ENCODE measurements around the gene NFATC2.
A peak's percentile ranks its signal among the peaks of the same experiment; 100 is the strongest.

Gene NFATC2

GRCh38 chr20:51542571-51543421 is at the start of gene NFATC2:
NFATC2 (minus strand) TSS chr20:51542719; CDS start chr20:51542499, 220 bp downstream.
- Histone ChIP-seq H3K4me3 (ENCODE audit: low read depth, low read length) (no peak within 1 kb of the TSS), H3K27ac (ENCODE audit: low read depth, low read length) (no peak within 1 kb of the TSS), H2AFZ (ENCODE audit: low read length, unreplicated experiment) (no peak within 1 kb of the TSS), H3K4me1 (ENCODE audit: control insufficient read depth, insufficient read depth, low read length, unreplicated experiment) (no peaks in the 10 kb centered on the region), H3K36me3 (ENCODE audit: insufficient read depth, low read length) (no peaks in the 10 kb centered on the region), H3K27me3 (ENCODE audit: insufficient read depth, low read length) (peaks cover 34% of the 10 kb centered on the region; the same call in 1 of the 2 replicates), H3K79me2 (ENCODE audit: control insufficient read depth, insufficient read depth, low read length, unreplicated experiment) (no peaks in the 10 kb centered on the region)

GRCh38 chr20:51591871-51592270 is 49.4 kb upstream of the NFATC2 start:
- no peaks in the 10 kb centered on the region for H3K27me3 ChIP-seq (ENCODE audit: insufficient read depth, low read length)

GRCh38 chr20:51588762-51589161 is 46.2 kb upstream of the NFATC2 start:
- H2AFZ ChIP-seq (ENCODE audit: low read length, unreplicated experiment): no peak overlapping the region
- no peak overlapping the region for H3K27ac ChIP-seq (ENCODE audit: low read depth, low read length)
- no peaks in the 10 kb centered on the region for H3K36me3 ChIP-seq (ENCODE audit: insufficient read depth, low read length)
- peaks cover 10% of the 10 kb centered on the region for H3K4me1 ChIP-seq (ENCODE audit: control insufficient read depth, insufficient read depth, low read length, unreplicated experiment)
- no peaks in the 10 kb centered on the region for H3K79me2 ChIP-seq (ENCODE audit: control insufficient read depth, insufficient read depth, low read length, unreplicated experiment)
- H3K27me3 ChIP-seq (ENCODE audit: insufficient read depth, low read length): no peaks in the 10 kb centered on the region
- H3K4me3 ChIP-seq (ENCODE audit: low read depth, low read length): no peak overlapping the region

More at GRCh38 chr20:51591871-51592270, 49.4 kb upstream of the NFATC2 start:
- Histone ChIP-seq H3K79me2 (ENCODE audit: control insufficient read depth, insufficient read depth, low read length, unreplicated experiment) (no peaks in the 10 kb centered on the region), H2AFZ (ENCODE audit: low read length, unreplicated experiment) (no peak overlapping the region), H3K36me3 (ENCODE audit: insufficient read depth, low read length) (no peaks in the 10 kb centered on the region), H3K4me3 (ENCODE audit: low read depth, low read length) (no peak overlapping the region), H3K27ac (ENCODE audit: low read depth, low read length) (no peak overlapping the region), H3K4me1 (ENCODE audit: control insufficient read depth, insufficient read depth, low read length, unreplicated experiment) (peaks cover 5% of the 10 kb centered on the region)

- Histone ChIP-seq H3K4me3 (ENCODE audit: low read depth, low read length) (no peak overlapping the region), H3K79me2 (ENCODE audit: control insufficient read depth, insufficient read depth, low read length, unreplicated experiment) (no peaks in the 10 kb centered on the region), H3K27me3 (ENCODE audit: insufficient read depth, low read length) (no peaks in the 10 kb centered on the region), H3K27ac (ENCODE audit: low read depth, low read length) (no peak overlapping the region), H3K4me1 (ENCODE audit: control insufficient read depth, insufficient read depth, low read length, unreplicated experiment) (peaks cover 10% of the 10 kb centered on the region), H2AFZ (ENCODE audit: low read length, unreplicated experiment) (no peak overlapping the region), H3K36me3 (ENCODE audit: insufficient read depth, low read length) (no peaks in the 10 kb centered on the region)
Measured at GRCh38 chr20:51587145-51587544, 44.6 kb upstream of the NFATC2 start.

- Histone ChIP-seq H3K79me2 (ENCODE audit: control insufficient read depth, insufficient read depth, low read length, unreplicated experiment) (no peaks in the 10 kb centered on the region), H3K4me1 (ENCODE audit: control insufficient read depth, insufficient read depth, low read length, unreplicated experiment) (peaks cover 10% of the 10 kb centered on the region), H2AFZ (ENCODE audit: low read length, unreplicated experiment) (no peak overlapping the region), H3K27me3 (ENCODE audit: insufficient read depth, low read length) (no peaks in the 10 kb centered on the region), H3K4me3 (ENCODE audit: low read depth, low read length) (no peak overlapping the region), H3K36me3 (ENCODE audit: insufficient read depth, low read length) (no peaks in the 10 kb centered on the region), H3K27ac (ENCODE audit: low read depth, low read length) (peak overlapping the region; percentile 17; the same call in 1 of the 2 replicates)
Measured at GRCh38 chr20:51586005-51586440, 43.5 kb upstream of the NFATC2 start.

- Histone ChIP-seq H3K27me3 (ENCODE audit: insufficient read depth, low read length) (no peaks in the 10 kb centered on the region), H3K4me3 (ENCODE audit: low read depth, low read length) (no peak overlapping the region), H3K79me2 (ENCODE audit: control insufficient read depth, insufficient read depth, low read length, unreplicated experiment) (no peaks in the 10 kb centered on the region), H3K27ac (ENCODE audit: low read depth, low read length) (no peak overlapping the region), H3K36me3 (ENCODE audit: insufficient read depth, low read length) (no peaks in the 10 kb centered on the region), H3K4me1 (ENCODE audit: control insufficient read depth, insufficient read depth, low read length, unreplicated experiment) (peaks cover 10% of the 10 kb centered on the region), H2AFZ (ENCODE audit: low read length, unreplicated experiment) (no peak overlapping the region)
Measured at GRCh38 chr20:51585148-51585547, 42.6 kb upstream of the NFATC2 start.

GRCh38 chr20:51584737-51585136 is 42.2 kb upstream of the NFATC2 start:
- no peaks in the 10 kb centered on the region for H3K36me3 ChIP-seq (ENCODE audit: insufficient read depth, low read length)
- no peak overlapping the region for H3K27ac ChIP-seq (ENCODE audit: low read depth, low read length)
- H3K4me1 ChIP-seq (ENCODE audit: control insufficient read depth, insufficient read depth, low read length, unreplicated experiment): peaks cover 10% of the 10 kb centered on the region
- no peaks in the 10 kb centered on the region for H3K79me2 ChIP-seq (ENCODE audit: control insufficient read depth, insufficient read depth, low read length, unreplicated experiment)
- no peaks in the 10 kb centered on the region for H3K27me3 ChIP-seq (ENCODE audit: insufficient read depth, low read length)
- no peak overlapping the region for H2AFZ ChIP-seq (ENCODE audit: low read length, unreplicated experiment)
- no peak overlapping the region for H3K4me3 ChIP-seq (ENCODE audit: low read depth, low read length)

GRCh38 chr20:51584116-51584515 is 41.6 kb upstream of the NFATC2 start:
- Histone ChIP-seq H3K27me3 (ENCODE audit: insufficient read depth, low read length) (no peaks in the 10 kb centered on the region), H3K36me3 (ENCODE audit: insufficient read depth, low read length) (no peaks in the 10 kb centered on the region), H3K4me1 (ENCODE audit: control insufficient read depth, insufficient read depth, low read length, unreplicated experiment) (peaks cover 10% of the 10 kb centered on the region), H2AFZ (ENCODE audit: low read length, unreplicated experiment) (no peak overlapping the region), H3K79me2 (ENCODE audit: control insufficient read depth, insufficient read depth, low read length, unreplicated experiment) (no peaks in the 10 kb centered on the region), H3K4me3 (ENCODE audit: low read depth, low read length) (no peak overlapping the region), H3K27ac (ENCODE audit: low read depth, low read length) (no peak overlapping the region)

- Histone ChIP-seq H3K4me3 (ENCODE audit: low read depth, low read length) (no peak overlapping the region), H3K27ac (ENCODE audit: low read depth, low read length) (no peak overlapping the region), H3K79me2 (ENCODE audit: control insufficient read depth, insufficient read depth, low read length, unreplicated experiment) (no peaks in the 10 kb centered on the region), H2AFZ (ENCODE audit: low read length, unreplicated experiment) (no peak overlapping the region), H3K36me3 (ENCODE audit: insufficient read depth, low read length) (no peaks in the 10 kb centered on the region), H3K4me1 (ENCODE audit: control insufficient read depth, insufficient read depth, low read length, unreplicated experiment) (peaks cover 10% of the 10 kb centered on the region), H3K27me3 (ENCODE audit: insufficient read depth, low read length) (no peaks in the 10 kb centered on the region)
Measured at GRCh38 chr20:51583499-51583898, 41.0 kb upstream of the NFATC2 start.

- Histone ChIP-seq H3K79me2 (ENCODE audit: control insufficient read depth, insufficient read depth, low read length, unreplicated experiment) (no peaks in the 10 kb centered on the region), H3K4me1 (ENCODE audit: control insufficient read depth, insufficient read depth, low read length, unreplicated experiment) (peaks cover 10% of the 10 kb centered on the region), H2AFZ (ENCODE audit: low read length, unreplicated experiment) (no peak overlapping the region), H3K27me3 (ENCODE audit: insufficient read depth, low read length) (no peaks in the 10 kb centered on the region), H3K27ac (ENCODE audit: low read depth, low read length) (no peak overlapping the region), H3K4me3 (ENCODE audit: low read depth, low read length) (no peak overlapping the region), H3K36me3 (ENCODE audit: insufficient read depth, low read length) (no peaks in the 10 kb centered on the region)
Measured at GRCh38 chr20:51583073-51583472, 40.6 kb upstream of the NFATC2 start.

- Histone ChIP-seq H3K27ac (ENCODE audit: low read depth, low read length) (no peak overlapping the region), H3K79me2 (ENCODE audit: control insufficient read depth, insufficient read depth, low read length, unreplicated experiment) (no peaks in the 10 kb centered on the region), H3K4me3 (ENCODE audit: low read depth, low read length) (no peak overlapping the region), H3K27me3 (ENCODE audit: insufficient read depth, low read length) (no peaks in the 10 kb centered on the region), H2AFZ (ENCODE audit: low read length, unreplicated experiment) (no peak overlapping the region), H3K4me1 (ENCODE audit: control insufficient read depth, insufficient read depth, low read length, unreplicated experiment) (peaks cover 10% of the 10 kb centered on the region), H3K36me3 (ENCODE audit: insufficient read depth, low read length) (no peaks in the 10 kb centered on the region)
Measured at GRCh38 chr20:51581571-51581970, 39.1 kb upstream of the NFATC2 start.

Data from ACC112 (cell line).